Gastroesophageal sphincter (tissue), 3 donors: ENCODE data around the gene SOX8.

Source experiments
- CTCF ChIP-seq, 4 experiments: fragments of 200-600 bp in 2 of 4; fragments of 450-650 bp in 2 of 4; sonication (generic) in 1 of 4; IDR thresholded peaks; one replicate each; pipeline ENCODE4 v1.5.1; 2017 to 2019; ENCODE audit warnings: antibody characterized with exemption in 4 of 4, mild to moderate bottlenecking in 2 of 4, moderate library complexity in 2 of 4
- EP300 ChIP-seq: sonication (generic); formaldehyde crosslinking; IDR thresholded peaks from one replicate; pipeline ENCODE4 v1.6.1; 2017; ENCODE audit warnings: antibody characterized with exemption, mild to moderate bottlenecking
- POLR2A ChIP-seq, 2 donors: fragments of 450-650 bp; IDR thresholded peaks; one replicate each; pipeline ENCODE4 v1.6.1; 2017; ENCODE audit warnings: antibody characterized with exemption in 2 of 2, mild to moderate bottlenecking in 2 of 2, moderate library complexity in 1 of 2
- POLR2AphosphoS5 ChIP-seq: sonication (generic); formaldehyde crosslinking; IDR thresholded peaks from one replicate; pipeline ENCODE4 v1.6.1; 2017; ENCODE audit warnings: antibody characterized with exemption

GRCh38 chr16:977081-977701 is 4.4 kb upstream of the SOX8 start:
- TF ChIP-seq CTCF (IDR thresholded peaks at IDR 0.05) = no peak
- no peak for TF ChIP-seq POLR2AphosphoS5
- TF ChIP-seq POLR2A (IDR thresholded peaks at IDR 0.05) = no peak
- TF ChIP-seq EP300 = no peak
